Amniotic stem cell (primary cell): Measurements from ENCODE around the gene SFSWAP.

Experiments
- DNase-seq: peaks from one replicate; lab custom pipeline; 2025; lab: John Stamatoyannopoulos, UW

SFSWAP gene

GRCh38 chr12:131836193-131836592 lies 125.3 kb downstream of the SFSWAP start:
- no peak for DNase-seq

- no peak for DNase-seq
Observed at GRCh38 chr12:131836714-131837397, 126.0 kb downstream of the SFSWAP start.

DNA sequence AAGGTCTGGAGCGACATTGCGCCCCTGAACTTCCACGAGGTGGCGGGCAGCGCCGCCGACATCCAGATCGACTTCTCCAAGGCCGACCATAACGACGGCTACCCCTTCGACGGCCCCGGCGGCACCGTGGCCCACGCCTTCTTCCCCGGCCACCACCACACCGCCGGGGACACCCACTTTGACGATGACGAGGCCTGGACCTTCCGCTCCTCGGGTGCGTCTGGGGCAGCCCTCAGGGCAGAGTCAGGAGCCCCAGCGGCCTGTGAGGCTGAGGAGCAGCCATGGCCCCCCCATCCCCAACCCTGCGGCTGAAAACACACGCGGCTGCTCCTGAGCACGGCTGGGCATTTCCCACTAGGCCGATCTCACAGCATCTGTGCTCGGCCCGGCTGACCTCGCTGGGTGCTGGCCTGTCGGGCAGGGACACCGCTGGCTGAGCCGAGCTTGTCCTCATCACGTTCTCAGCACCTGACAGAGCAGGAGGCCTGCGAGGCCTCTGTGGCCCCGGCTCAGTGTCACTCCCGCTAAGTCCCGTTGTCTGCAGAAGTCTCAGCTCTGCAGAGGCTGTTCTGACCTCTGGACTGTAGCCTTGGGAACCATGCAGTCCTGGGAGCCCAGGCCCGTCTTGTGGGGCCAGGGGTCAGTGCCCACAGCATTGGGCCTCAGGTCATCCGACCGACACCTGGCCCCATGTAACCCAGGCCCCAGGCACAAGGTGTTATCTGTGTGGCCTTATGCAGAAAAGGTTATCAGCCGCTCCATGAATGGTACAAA lies 129.9 kb downstream of the SFSWAP start:
- DNase-seq: no peak

GRCh38 chr12:131841547-131841946 lies 130.7 kb downstream of the SFSWAP start:
- no peak for DNase-seq

DNA sequence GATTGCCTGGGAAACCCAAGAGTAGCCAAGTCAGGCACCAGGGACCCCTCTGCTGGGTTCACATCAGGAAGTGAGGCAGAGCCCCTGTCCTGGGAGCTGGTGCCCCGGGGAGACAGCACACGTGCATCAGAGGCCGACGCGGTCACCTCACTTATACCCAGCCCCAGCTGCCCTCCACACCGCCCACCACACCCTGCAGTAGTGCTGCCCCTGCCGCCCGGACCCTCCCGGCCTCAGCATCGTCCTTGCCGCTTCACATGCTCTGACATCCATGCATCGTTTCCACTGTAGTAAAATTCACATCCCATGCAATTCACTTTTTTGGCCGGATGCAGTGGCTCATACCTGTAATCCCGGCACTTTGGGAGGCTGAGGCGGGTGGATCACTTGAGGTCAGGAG lies 131.3 kb downstream of the SFSWAP start:
- no peak for DNase-seq

DNA sequence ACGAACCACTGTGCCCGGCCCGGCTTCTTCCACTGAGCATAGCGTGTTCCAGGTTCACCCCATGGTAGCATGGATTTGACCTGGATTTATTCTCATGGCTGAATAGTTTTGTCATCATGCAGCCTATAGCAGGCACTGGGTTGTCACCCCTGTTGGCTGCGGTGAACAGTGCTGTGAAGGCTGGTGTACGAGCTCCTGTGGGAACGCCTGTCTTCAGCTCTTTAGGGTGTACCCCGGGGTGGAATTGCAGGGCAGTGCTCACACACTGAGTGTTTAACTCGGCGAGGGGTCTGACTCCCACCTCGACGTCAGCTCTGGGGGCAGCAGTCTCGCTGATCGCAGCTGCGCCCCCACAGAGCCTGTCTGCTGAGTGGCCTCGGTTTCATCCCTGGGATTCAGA lies 132.6 kb downstream of the SFSWAP start:
- DNase-seq: no peak

DNA sequence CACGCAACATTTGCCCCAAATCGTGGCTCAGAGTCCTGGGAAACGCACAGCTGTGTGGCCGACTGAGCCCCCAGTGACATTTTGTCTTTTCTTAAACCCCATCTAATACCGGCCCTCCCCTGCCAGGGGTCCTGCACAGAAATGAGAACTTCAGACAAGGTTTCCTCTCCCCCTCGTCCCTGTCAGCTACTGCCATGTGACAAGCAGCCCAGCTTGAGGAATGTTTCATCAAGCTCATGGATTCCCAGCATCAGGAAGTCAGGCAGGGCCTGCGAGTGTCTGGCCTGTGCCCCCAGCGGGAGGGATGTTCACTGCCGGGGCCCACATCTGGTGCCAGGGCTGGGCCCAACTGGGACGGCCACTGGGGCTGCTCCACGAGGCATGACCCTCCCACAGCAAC lies 133.2 kb downstream of the SFSWAP start:
- DNase-seq: no peak

DNA sequence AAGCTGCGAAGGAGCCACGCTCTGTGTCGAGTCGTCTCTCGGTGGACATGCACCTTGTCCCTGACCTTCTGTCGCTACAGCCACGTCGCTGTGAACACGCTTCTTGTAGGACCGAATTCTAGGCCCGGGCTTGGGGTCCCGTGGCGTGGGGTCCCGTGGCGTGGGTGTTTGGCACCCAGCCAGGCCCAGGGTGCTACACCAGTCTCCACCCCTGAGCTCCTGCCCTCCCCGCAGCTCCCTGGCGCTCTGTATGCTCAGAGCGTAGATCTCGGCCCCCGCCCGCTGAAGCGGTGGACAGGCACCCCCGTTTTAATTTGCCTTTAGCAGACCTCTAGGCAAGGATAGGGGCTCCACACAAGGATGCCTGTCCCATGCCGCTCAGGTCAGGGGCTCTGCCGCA lies 133.8 kb downstream of the SFSWAP start:
- DNase-seq: no peak

- DNase-seq: no peak
Observed at GRCh38 chr12:131845121-131845520, 134.2 kb downstream of the SFSWAP start.

DNA sequence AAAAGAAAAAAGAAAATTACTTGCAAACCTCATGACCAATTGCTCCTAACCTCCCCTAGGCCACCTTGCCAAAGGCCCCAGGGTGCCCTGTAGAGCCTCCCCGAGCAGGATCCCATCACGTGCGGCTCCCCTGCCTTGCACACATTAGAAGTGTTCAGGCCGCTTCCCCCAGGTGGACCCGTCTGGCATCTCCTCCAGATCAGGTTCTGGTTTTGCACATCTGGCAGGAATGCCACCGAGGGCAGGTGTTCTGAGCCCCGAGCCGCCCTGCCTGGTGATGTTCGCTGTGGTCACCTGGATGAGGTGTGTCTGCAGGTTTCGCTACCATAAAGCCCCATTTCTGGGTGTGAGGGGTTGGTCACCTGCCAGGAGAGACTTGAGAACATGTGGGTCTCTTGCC lies 136.6 kb downstream of the SFSWAP start:
- no peak for DNase-seq

GRCh38 chr12:131848753-131849152 lies 137.9 kb downstream of the SFSWAP start:
- DNase-seq: no peak
